ENCODE measurements around the gene GTPBP1.

DNA sequence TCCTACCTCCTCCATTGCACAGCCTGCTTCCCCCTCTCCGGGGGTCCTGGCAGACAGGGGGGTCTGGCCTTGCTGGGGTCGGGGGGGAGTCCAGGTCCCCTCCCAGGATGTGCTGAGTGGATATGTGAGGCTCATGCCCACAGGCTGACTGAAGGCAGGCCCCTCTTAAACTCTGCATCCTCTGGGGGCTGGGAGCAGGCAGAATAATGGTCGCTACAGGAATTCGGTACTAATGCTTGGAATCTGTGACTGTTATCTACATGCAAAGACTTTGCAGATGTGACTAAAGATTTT is 51.7 kb downstream of the GTPBP1 start:
- TF ChIP-seq, protein P1, sequence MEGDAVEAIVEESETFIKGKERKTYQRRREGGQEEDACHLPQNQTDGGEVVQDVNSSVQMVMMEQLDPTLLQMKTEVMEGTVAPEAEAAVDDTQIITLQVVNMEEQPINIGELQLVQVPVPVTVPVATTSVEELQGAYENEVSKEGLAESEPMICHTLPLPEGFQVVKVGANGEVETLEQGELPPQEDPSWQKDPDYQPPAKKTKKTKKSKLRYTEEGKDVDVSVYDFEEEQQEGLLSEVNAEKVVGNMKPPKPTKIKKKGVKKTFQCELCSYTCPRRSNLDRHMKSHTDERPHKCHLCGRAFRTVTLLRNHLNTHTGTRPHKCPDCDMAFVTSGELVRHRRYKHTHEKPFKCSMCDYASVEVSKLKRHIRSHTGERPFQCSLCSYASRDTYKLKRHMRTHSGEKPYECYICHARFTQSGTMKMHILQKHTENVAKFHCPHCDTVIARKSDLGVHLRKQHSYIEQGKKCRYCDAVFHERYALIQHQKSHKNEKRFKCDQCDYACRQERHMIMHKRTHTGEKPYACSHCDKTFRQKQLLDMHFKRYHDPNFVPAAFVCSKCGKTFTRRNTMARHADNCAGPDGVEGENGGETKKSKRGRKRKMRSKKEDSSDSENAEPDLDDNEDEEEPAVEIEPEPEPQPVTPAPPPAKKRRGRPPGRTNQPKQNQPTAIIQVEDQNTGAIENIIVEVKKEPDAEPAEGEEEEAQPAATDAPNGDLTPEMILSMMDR (IDR thresholded peaks at IDR 0.05; ENCODE audit: insufficient read depth, low read length, poor library complexity, severe bottlenecking): no peak
- no peak for TF ChIP-seq EZH2phosphoT487 (conservative IDR thresholded peaks at IDR 0.05; ENCODE audit: low read length)

All from SU-DHL-6 (cell line).